ENCODE data around the gene NECAB2.

DNA sequence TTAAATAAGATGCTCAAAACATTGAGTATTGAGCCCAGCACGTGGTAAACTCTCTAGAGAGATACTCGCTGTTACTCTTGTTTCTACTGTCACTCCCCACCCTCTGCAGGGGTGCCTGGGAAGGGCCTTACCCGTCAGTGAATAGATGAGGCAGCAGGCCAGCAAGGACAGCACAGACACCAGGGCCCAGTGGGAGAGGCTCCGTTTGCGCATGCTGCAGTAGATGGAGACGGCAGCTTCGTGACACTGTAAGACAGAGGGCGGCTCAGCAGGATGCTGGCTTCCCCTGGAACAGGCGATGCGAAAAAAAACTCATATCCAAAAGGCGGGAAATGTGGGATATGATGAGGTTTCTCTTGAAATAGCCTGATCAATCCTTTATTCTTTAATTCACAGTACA lies 54.6 kb downstream of the NECAB2 start:
- TF ChIP-seq EP300 (IDR thresholded peaks at IDR 0.05): no peak
- TF ChIP-seq, protein P1, sequence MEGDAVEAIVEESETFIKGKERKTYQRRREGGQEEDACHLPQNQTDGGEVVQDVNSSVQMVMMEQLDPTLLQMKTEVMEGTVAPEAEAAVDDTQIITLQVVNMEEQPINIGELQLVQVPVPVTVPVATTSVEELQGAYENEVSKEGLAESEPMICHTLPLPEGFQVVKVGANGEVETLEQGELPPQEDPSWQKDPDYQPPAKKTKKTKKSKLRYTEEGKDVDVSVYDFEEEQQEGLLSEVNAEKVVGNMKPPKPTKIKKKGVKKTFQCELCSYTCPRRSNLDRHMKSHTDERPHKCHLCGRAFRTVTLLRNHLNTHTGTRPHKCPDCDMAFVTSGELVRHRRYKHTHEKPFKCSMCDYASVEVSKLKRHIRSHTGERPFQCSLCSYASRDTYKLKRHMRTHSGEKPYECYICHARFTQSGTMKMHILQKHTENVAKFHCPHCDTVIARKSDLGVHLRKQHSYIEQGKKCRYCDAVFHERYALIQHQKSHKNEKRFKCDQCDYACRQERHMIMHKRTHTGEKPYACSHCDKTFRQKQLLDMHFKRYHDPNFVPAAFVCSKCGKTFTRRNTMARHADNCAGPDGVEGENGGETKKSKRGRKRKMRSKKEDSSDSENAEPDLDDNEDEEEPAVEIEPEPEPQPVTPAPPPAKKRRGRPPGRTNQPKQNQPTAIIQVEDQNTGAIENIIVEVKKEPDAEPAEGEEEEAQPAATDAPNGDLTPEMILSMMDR (IDR thresholded peaks at IDR 0.05): no peak
